PC-3 (cell line): ENCODE measurements around the gene CEP290. TPM values are rescaled to one million over a fixed set of nuclear protein-coding genes. Genes with fewer than 3 reads are reported as not detected.
A peak's percentile ranks its signal among the peaks of the same experiment; 100 is the strongest.

Experiments
- ATAC-seq: fragments of 200-7000 bp; cut with Tn5 transposase; 2 replicates; pipeline ENCODE4 v1.9.1; 2020; ENCODE audit warnings: mild to moderate bottlenecking, moderate library complexity
- BruUV-seq: library from RNA; stranded (reverse); fragments of 400-500 nt; replicated peaks from 2 replicates; lab custom pipeline; 2021; lab: Mats Ljungman, UMichigan
- CTCF ChIA-PET: fragments of 300-600 bp; sonication (Branson Sonifier 250); formaldehyde crosslinking; loops from one replicate; lab custom pipeline; 2022; ENCODE audit warnings: antibody characterized with exemption; lab: Charles Lee
- POLR2A ChIA-PET: fragments of 300-600 bp; sonication (Branson Sonifier 250); formaldehyde crosslinking; loops from one replicate; lab custom pipeline; 2022; ENCODE audit warnings: antibody characterized with exemption; ENCODE audit not compliant: unreplicated experiment; lab: Charles Lee
- DNase-seq: peaks from one replicate; pipeline ENCODE4 v3.0.0-alpha.2; 2015
- H2AFZ ChIP-seq: fragments of 300-600 bp; sonication (generic); 2 replicates; pipeline ENCODE4 v1.6.0; 2016; ENCODE audit warnings: antibody characterized with exemption, low read length
- H3F3A ChIP-seq: fragments of 300-600 bp; sonication (generic); one replicate; pipeline ENCODE4 v1.6.0; 2017; ENCODE audit warnings: antibody characterized with exemption, low read length, control low read depth, mild to moderate bottlenecking; ENCODE audit not compliant: unreplicated experiment
- H3K27ac ChIP-seq: fragments of 300-600 bp; sonication (generic); 2 replicates; pipeline ENCODE4 v1.5.1; 2016; ENCODE audit warnings: mild to moderate bottlenecking, low read length
- H3K27me3 ChIP-seq: fragments of 300-600 bp; sonication (generic); 2 replicates; pipeline ENCODE4 v1.6.1; 2016; ENCODE audit warnings: low read length, mixed read lengths
- H3K36me3 ChIP-seq: fragments of 300-600 bp; sonication (generic); 2 replicates; pipeline ENCODE4 v1.6.1; 2016; ENCODE audit warnings: low read depth, mixed run types, low read length, mixed read lengths
- H3K4me1 ChIP-seq: fragments of 300-600 bp; sonication (generic); 2 replicates; pipeline ENCODE4 v1.5.1; 2016; ENCODE audit warnings: low read length; ENCODE audit not compliant: insufficient read depth
- H3K4me2 ChIP-seq: fragments of 300-600 bp; sonication (generic); 2 replicates; pipeline ENCODE4 v1.6.0; 2016; ENCODE audit warnings: low read length
- H3K4me3 ChIP-seq: fragments of 300-600 bp; sonication (generic); 2 replicates; pipeline ENCODE4 v1.5.1; 2016; ENCODE audit warnings: mild to moderate bottlenecking, low read length, mixed read lengths
- H3K79me2 ChIP-seq: fragments of 300-600 bp; sonication (generic); 2 replicates; pipeline ENCODE4 v1.6.1; 2017; ENCODE audit warnings: low read length, mixed read lengths
- H3K9ac ChIP-seq: fragments of 300-600 bp; sonication (generic); 2 replicates; pipeline ENCODE4 v1.6.0; 2016; ENCODE audit warnings: mild to moderate bottlenecking, low read length
- H3K9me2 ChIP-seq: fragments of 300-600 bp; sonication (generic); replicated peaks from 2 replicates; pipeline ENCODE4 v1.6.1; 2016; ENCODE audit warnings: mixed run types, low read length, mixed read lengths
- H3K9me3 ChIP-seq: fragments of 300-600 bp; sonication (generic); 2 replicates; pipeline ENCODE4 v1.6.1; 2016; ENCODE audit warnings: low read length, mixed read lengths
- H4K20me1 ChIP-seq: fragments of 300-600 bp; sonication (generic); 2 replicates; pipeline ENCODE4 v1.6.1; 2016; ENCODE audit warnings: low read length, mixed read lengths
- CTCF ChIP-seq: fragments of 300-600 bp; sonication (generic); conservative IDR thresholded peaks from 2 replicates; pipeline ENCODE4 v1.5.1; 2017; ENCODE audit warnings: antibody characterized with exemption, low read depth, mild to moderate bottlenecking, low read length
- EZH2 ChIP-seq: fragments of 300-600 bp; sonication (generic); IDR thresholded peaks from one replicate; pipeline ENCODE4 v1.6.1; 2017; ENCODE audit warnings: antibody characterized with exemption, mild to moderate bottlenecking, low read length; ENCODE audit not compliant: unreplicated experiment
- EZH2phosphoT487 ChIP-seq: fragments of 300-600 bp; sonication (generic); IDR thresholded peaks from 2 replicates; pipeline ENCODE4 v1.6.1; 2018; ENCODE audit warnings: mild to moderate bottlenecking, antibody characterized with exemption, low read length, borderline replicate concordance
- intact Hi-C: fragments of 100-400 bp; cut with micrococcal nuclease; formaldehyde crosslinking; loops from 2 replicates; pipeline ENCODE4 v1.9.0; 2023
- total RNA-seq: library from RNA; depleted of rRNA; stranded (reverse); fragments of >200 nt; gene quantifications from 2 replicates; pipeline ENCODE4 v1.2.3, GENCODE V29; 2014

The CEP290 gene
- total RNA-seq, 1 experiment from 2014 or later: 9.7 TPM

- Histone ChIP-seq H3K9me3 (no peaks in the 10 kb centered on the region), H2AFZ (no peak overlapping the region), H3K9me2 (no peaks in the 10 kb centered on the region), H3K4me2 (no peak overlapping the region), H3K9ac (no peak overlapping the region), H3K4me3 (no peak overlapping the region), H3K27me3 (no peaks in the 10 kb centered on the region), H3K4me1 (no peaks in the 10 kb centered on the region), H4K20me1 (no peaks in the 10 kb centered on the region), H3F3A (no peaks in the 10 kb centered on the region), H3K36me3 (peaks cover 7% of the 10 kb centered on the region; the same call in 1 of the 2 replicates), H3K27ac (no peak overlapping the region), H3K79me2 (no peaks in the 10 kb centered on the region)
- intact Hi-C loops: no loop called here
- ATAC-seq (no peak), DNase-seq (no peak)
- ChIA-PET CTCF (no interaction called here), POLR2A (no interaction called here)
- TF ChIP-seq EZH2 (no peak), EZH2phosphoT487 (no peak), CTCF (no peak)
- no TSS peak for BruUV-seq
These were observed 60.6 kb downstream of the CEP290 start for GRCh38 chr12:88081247-88081646.

- DNase-seq (no peak), ATAC-seq (no peak)
- no TSS peak for BruUV-seq
- Histone ChIP-seq H2AFZ (no peak overlapping the region), H3K4me1 (peaks cover 7% of the 10 kb centered on the region), H3K36me3 (peaks cover 11% of the 10 kb centered on the region; the same call in 1 of the 2 replicates), H3K27ac (no peak overlapping the region), H3F3A (no peaks in the 10 kb centered on the region), H3K79me2 (no peaks in the 10 kb centered on the region), H4K20me1 (no peaks in the 10 kb centered on the region), H3K9ac (no peak overlapping the region), H3K4me2 (no peak overlapping the region), H3K9me3 (no peaks in the 10 kb centered on the region), H3K27me3 (no peaks in the 10 kb centered on the region), H3K4me3 (no peak overlapping the region), H3K9me2 (no peaks in the 10 kb centered on the region)
- ChIA-PET POLR2A (no interaction called here), CTCF (no interaction called here)
- TF ChIP-seq EZH2phosphoT487 (no peak), EZH2 (no peak), CTCF (no peak)
- intact Hi-C loops: no loop called here
These were observed 74.6 kb downstream of the CEP290 start for GRCh38 chr12:88067301-88067700.

- Histone ChIP-seq H3K9ac (no peak overlapping the region), H3K4me1 (peaks cover 7% of the 10 kb centered on the region), H4K20me1 (no peaks in the 10 kb centered on the region), H3K4me2 (no peak overlapping the region), H3K27me3 (no peaks in the 10 kb centered on the region), H3K4me3 (no peak overlapping the region), H3K79me2 (no peaks in the 10 kb centered on the region), H3K9me2 (no peaks in the 10 kb centered on the region), H3F3A (no peaks in the 10 kb centered on the region), H3K9me3 (no peaks in the 10 kb centered on the region), H3K36me3 (peaks cover 14% of the 10 kb centered on the region; the same call in 1 of the 2 replicates), H3K27ac (no peak overlapping the region), H2AFZ (no peak overlapping the region)
- intact Hi-C loops: no loop called here
- TF ChIP-seq EZH2: no peak
- no peak for TF ChIP-seq CTCF
- TF ChIP-seq EZH2phosphoT487: no peak
- DNase-seq: no peak
- BruUV-seq: no TSS peak
- ChIA-PET CTCF (no interaction called here), POLR2A (no interaction called here)
- ATAC-seq: peak; percentile 45
These were observed 78.5 kb downstream of the CEP290 start for GRCh38 chr12:88063375-88063774.
